GM19239 (cell line): ENCODE results near the gene MEN1.
"Not testable (repeated sequence)": the region's sequence is repeated elsewhere in the genome, so short reads cannot be mapped to it uniquely, and the experiment has no call there.

Source experiments
- DNase-seq: peaks from one replicate; pipeline ENCODE4 v3.0.0; 2011; ENCODE audit warnings: low spot score; ENCODE audit not compliant: insufficient read length
- FAIRE-seq: peaks from 2 replicates; lab custom pipeline; 2011; peaks lifted over from hg19 to GRCh38; lab: Jason Lieb, UNC

MEN1 gene

DNA sequence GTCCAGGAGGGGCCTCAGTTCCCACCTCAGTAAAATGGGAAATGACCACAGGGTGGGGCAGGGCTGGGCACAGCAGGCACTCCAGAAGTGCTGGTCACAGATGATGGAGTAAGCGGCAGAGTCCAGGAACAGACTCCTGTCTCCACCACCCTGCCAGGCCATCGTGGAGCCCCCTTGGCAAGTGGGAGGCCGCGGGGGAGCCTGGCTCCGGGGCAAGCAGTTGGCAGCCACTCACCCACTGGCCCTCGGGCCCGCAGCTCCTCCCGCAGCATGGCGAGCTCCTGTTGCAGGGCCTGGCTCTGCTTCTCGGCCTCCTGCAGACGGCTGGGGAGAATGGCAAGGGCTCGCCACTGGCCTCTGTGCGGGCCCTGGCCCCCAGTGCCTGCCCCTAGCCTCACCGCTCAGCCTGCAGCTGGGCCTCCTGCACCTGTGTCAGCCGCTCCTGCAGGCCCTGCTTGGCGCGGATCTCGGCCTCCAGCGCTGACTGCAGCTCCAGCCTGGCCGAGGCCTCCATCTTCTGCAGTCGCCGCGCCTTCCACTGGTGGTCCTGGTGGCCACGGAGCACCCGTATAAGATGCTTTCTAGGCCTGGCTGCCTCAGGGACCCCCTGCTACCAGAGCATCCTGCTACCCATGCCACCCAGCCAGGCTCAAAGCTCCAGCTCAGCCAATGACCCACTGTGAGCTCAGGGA, 23.8 kb upstream of the MEN1 start:
- FAIRE-seq = no peak

DNA sequence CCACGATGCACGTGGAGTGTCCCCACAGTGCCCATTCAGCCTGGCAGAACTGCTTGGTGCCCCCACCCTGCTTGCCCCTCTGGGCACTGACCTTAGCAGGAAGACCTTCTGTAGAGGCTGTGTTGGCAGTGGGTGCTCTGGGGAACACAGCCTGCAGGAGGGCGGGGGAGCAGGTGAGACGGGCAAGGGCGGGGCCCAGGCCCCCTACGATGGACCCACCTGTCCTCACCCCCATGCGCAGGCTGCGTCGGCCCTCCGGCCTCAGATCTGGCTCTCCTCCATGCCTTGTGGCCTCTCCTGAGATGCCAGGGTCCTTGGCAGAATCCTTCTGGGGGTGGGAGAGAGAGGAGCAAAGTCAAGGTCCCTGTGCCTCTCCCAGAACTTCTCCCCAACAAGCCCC, 23.2 kb upstream of the MEN1 start:
- no peak for DNase-seq
- no peak for FAIRE-seq

More for the DNA sequence above, 23.8 kb upstream of the MEN1 start:
- DNase-seq = no peak

DNA sequence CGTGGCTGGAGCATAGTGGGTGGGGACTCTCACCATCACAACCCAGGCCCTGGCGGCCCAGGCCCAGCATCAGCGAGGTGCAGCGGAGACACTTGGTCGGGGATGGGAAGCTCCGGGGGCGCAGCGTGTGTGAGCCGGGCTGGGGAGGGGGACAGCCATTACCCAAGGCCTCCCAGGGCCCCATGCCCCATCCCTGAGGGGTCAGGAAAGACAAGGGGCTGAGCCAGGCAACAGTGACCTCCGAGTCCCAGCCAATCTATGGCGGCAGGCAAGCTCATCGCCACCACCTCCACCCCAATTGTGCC, 22.8 kb upstream of the MEN1 start:
- DNase-seq (no peak), FAIRE-seq (no peak)

DNA sequence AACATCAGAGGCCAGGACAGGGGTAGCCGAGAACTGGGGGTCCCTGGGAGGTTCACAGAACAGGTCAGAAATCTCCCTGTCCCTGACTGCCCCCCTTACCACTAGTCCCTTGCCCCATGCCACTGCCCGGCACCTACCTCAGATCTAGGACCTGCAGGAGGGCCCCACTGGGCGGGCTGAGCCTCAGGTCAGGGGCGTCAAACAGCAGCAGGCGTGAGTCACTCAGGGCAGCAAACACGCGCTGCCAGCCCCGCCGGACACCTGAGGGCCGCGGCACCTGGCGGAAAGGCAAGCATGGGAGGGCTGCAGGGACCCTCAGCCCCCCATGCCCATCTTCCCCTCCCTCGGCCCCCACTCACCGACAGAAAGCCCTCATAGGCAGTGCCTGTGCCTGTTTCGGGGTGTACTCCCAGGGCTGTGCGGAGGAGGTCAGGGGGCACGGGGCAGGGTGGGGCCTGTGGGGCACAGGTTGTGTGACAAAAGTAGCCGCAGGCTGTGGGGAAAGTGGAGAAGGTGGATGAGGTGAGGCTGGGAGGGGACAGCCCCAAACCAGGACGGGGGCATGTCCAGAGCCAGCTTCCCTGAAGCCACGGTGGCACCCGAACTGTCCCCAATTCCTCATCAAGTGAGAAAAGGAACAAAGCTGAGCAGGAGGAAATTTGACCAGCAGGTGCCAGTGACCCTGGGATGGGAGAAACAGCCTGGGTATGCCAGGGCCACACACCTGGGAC, 22.3 kb upstream of the MEN1 start:
- FAIRE-seq = no peak
- DNase-seq = no peak

DNA sequence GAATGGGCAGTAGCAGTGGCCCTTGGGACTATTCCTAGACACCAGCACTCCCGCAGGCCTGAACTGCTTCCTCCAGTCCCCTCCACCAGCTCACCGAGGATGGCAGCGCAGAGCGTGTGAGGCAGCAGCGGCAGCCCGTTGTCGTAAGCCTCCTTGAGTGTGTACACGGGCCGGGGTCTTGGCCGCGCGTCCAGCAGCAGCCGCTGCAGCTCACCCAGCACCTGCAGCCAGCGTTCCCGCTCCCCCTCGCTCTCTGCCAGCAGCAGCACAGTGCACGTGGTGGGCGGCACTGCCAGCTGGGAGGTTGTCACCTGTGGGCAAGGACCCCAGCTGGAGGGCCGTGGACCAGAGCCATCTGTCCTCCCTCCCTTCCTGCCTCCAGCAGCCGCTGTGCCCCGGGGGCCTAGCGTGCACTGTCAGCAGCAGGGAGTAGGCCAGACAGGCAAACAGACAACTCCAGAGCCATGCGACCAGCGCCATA, 21.1 kb upstream of the MEN1 start:
- FAIRE-seq (no peak), DNase-seq (no peak)

DNA sequence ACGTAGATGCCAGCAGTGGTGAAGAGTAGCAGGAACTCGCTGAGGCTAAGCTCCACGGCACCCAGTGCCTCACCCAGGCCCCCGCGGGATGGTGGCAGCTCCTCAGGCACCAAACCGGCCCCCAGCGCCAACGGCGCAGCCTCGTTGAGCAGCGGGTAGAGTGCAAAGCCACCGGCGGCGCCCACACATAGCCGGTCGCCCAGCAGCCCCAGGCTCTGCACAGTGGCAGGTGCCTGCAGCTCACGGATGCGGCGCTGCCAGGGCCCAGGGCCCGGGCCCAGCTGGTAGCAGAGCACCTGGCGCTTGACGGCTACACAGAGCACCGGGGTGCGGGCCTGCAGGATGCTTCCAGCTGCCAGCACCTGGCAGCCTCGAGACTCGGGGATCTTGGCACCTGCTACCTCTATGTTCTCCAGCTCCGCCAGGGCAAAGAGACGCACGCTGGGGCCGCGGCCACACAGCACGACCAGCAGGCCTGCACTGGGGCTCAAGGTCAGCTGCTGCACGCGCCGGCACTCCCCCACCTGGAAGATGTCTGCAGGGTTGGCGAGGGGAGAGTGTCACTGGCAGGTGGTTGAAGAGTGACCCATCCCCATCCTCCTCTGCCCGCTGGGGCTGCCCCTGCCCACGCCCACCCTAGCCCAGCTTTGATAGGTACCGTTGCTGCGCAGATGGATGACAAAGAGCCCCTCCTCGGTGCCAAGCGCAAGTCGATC, 19.3 kb upstream of the MEN1 start:
- DNase-seq = no peak
- no peak for FAIRE-seq

DNA sequence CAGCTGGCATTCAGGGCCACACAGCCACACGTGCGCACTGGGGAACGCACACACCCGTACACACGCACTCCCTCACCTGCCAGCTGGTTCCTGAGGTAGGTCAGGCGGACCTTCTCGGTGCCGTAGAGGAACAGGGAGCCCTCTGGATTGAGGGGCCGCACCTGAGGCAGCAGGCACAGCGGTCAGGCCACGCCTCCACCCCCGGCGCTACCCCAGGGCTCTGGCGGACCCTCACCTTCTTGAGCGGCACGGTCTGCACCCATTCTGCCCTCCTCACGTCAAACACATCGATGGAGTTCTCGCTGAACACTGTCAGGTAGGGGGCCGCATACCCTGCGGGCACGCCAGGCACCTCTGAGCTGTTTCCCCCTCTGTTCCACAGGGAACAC, 17.1 kb upstream of the MEN1 start:
- DNase-seq = no peak
- FAIRE-seq = no peak

DNA sequence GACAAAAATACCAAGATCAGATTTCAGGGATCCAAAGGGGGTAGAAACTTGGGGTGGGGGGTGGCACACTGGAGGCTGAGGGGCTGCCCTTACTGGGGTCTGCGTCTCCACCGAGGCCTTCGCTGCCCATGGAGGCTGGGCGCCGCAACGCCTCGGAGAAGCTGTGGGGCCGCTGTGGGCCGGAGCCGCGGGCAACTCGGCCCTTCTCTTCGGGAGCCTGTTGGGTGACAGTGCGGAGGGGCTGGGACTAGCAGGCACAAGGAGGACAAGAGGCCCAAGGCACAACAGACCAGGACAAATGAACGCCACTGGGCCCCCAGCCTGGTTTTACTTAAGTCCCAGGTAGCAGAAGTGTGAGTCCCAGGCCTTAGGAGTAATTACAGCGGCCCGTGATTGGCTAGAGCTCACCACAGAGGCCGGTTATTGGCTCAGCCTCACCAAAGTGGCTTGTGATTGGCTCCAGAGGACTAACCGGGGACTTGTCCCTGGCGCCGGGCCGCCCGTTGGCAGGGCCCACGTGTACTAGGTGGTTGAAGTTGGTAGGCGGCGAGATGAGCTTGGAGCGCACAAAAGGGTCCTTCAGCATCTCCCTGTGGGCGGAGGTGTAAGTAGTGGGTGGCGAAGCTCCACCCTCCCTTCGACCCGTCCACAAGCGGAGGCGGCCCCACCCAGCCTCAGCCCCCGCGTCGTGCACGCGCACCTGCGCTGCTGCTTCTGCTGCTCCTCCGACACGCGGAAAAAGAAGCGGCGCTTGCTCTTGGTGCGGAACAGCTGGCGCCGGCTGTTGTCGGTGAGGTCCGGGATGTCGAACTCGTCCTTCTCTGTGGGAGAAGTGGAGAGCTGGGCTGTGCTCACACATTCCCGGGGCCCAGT, 16.5 kb upstream of the MEN1 start:
- no peak for FAIRE-seq

DNA sequence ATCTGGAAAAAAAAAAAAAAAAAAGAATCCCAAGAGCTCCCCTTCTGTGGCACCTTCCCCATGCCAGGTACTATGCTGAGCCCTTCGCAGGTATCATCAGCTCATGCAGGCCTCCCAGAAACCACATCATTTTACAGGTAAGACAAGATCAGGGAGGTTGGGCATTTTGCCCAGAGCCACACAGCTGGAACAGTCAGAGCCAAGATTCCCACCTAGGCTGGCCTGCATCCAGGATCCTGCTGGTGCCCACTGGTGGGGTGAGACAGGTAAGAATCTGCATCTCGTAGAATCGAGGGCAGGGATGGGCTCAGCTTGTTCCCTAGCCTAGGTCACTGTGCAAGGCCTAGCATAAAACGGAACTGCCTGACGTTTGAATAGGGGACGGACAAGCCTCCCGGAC, 15.7 kb upstream of the MEN1 start:
- FAIRE-seq (no peak), DNase-seq (no peak)

More for the DNA sequence above, 16.5 kb upstream of the MEN1 start:
- no peak for DNase-seq

DNA sequence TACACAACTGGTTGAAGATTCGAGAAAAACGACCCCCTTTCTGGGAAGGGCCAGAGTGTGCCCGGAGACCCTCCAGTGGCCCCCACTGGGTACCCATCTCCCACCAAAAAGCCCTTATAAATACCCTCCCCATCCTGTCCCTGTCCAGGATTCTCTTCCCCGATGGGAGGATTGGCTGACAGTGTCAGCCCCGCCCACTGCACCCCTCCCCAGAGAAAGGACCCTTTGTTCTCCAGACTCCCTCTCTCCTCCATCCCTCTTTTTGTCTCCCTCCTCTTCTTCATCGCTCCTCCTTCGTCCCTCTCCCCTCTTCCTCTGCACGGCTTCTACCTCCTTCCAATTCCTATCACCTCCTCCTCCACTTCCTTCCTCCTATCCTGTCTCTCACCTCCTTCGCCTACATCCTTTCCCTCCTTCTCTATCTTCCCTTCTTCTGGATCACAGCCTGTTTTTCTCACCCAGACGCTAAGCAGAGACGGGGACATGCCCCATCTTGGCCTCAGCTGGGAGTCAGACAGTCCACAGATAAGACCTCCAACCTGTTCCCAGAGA, 13.3 kb upstream of the MEN1 start:
- no peak for FAIRE-seq
- DNase-seq = no peak

DNA sequence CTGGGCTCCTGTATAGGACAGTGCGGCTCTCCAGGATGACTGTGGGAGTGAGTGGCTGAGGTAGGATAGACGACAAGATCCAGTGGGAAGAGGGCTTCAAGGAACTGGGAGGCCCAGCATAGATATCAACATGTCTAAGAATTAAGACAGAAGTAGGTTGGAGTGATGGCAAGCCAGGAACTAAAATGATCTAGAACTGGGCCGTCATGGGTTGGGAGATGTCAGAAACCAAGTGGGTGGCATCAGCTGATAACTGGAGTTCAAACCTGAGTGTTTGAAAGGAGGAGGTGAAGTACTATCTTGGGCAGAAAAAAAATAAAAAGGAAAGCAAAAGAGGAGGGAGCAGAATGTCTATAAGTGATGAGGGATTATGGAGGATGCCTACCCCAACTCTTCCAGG, 7.1 kb upstream of the MEN1 start:
- DNase-seq (no peak), FAIRE-seq (no peak)

DNA sequence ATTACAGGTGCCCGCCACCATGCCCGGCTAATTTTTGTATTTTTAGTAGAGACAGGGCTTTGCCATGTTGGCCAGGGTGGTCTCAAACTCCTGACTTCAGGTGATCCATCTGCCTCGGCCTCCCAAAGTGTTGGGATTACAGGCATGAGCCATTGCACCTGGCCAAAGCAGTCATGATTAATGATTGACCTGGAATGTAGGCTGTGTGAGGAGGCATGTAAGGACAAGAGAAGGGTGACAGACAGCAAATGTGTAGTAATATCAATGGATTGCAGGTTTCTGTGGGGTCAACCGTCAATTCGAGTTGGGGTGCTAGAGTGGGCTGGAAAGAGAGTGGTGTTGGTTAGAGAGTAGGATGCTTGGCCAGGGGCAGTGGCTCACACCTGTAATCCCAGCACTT, 5.1 kb upstream of the MEN1 start:
- DNase-seq = not testable (repeated sequence)
- FAIRE-seq = peak; percentile 39

DNA sequence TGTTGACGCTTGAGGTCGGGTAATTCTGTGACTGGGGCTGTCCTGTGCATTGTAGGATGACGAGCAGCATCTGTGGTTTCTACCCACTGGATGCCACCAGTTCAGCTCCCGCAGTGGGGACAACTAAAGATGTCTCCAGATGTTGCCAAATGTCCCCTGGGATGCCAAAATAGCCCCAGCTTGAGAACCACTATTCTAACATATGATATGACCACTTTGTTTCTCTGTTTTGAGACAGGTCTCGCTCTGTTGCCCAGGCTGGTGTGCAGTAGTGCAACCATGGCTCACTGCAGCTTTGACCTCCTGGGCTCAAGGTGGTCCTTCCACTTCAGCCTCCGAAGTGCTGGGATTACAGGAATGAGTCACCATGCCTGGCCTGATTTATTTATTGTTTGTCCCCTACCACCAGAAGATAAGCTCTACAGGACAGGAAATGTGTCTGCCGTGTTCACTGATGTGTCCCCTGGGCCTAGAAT, 4.4 kb upstream of the MEN1 start:
- FAIRE-seq (peak; percentile 89), DNase-seq (no peak)

DNA sequence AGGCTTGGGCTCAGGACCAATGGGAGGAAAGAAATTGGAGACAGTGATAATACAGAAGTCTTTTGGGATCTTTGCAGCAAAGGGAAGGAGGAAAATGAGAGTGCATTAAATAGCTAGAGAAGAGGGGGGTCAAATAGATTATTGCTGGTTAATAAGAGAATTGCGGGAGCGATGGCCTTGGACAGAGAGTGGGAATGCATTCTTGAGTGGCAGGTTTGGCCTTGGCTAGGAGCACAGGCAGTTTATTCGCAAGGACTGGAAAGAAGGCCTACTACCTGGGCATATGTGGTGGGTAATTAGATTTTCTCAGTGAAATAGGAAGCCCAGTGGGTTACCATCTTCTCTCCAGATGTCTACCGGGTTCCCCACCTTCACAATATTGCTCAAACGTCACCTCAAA, 3.5 kb upstream of the MEN1 start:
- FAIRE-seq (no peak), DNase-seq (no peak)

DNA sequence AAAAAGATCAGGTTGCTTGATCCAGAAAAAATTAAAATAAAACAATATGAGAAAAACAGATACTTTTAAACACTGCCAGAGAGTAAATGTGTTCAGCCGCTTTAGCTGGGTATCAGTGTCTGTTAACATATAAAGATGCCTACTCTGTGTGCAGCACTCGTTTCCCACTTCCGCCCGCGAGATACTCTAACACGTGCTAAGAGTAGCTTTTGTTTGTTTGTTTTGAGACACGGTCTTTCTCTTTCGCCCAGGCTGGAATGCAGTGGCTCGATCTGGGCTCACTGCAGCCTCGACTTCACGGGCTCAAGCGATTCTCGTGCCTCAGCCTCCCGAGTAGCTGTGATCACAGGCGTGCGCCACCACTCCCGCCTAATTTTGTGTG, 531 bp upstream of the MEN1 start:
- DNase-seq (no peak), FAIRE-seq (no peak)

DNA sequence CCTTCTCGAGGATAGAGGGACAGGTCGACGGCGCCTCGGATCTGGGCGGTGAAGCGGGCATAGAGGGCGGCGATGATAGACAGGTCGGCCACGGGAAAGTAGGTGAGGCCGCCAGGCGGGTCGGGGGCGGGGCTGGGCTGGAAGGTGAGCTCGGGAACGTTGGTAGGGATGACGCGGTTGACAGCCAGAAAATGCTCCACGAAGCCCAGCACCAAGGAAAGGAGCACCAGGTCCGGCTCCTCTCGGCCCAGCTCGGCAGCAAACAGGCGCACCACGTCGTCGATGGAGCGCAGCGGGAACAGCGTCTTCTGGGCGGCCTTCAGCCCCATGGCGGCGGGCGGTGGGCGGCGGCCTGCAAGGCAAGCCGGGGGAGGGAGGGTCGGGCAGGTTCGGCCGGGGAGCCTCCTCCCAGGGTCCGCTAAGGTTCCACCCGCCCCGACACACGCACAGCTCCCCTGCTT, 540 bp downstream of the MEN1 start:
- DNase-seq (no peak), FAIRE-seq (no peak)

DNA sequence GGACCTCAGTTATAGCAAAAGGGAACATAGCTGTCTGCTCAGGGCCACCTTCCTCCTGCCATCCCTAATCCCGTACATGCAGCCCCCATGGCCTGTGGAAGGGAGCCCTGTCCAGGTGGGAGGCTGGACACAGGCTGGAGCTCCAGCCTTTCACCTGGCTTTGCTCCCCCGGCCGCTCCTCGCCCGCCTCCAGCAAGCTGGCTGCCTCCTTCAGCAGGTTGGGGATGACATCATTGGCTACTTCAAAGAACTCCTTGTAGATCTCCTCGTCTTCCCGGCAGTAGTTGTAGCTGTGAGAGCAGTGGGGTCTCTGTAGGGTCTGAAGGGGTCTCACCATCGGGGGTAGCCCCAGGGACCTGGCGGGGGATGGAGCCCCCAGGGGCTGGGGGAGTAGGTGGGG, 4.9 kb downstream of the MEN1 start:
- DNase-seq (no peak), FAIRE-seq (no peak)

DNA sequence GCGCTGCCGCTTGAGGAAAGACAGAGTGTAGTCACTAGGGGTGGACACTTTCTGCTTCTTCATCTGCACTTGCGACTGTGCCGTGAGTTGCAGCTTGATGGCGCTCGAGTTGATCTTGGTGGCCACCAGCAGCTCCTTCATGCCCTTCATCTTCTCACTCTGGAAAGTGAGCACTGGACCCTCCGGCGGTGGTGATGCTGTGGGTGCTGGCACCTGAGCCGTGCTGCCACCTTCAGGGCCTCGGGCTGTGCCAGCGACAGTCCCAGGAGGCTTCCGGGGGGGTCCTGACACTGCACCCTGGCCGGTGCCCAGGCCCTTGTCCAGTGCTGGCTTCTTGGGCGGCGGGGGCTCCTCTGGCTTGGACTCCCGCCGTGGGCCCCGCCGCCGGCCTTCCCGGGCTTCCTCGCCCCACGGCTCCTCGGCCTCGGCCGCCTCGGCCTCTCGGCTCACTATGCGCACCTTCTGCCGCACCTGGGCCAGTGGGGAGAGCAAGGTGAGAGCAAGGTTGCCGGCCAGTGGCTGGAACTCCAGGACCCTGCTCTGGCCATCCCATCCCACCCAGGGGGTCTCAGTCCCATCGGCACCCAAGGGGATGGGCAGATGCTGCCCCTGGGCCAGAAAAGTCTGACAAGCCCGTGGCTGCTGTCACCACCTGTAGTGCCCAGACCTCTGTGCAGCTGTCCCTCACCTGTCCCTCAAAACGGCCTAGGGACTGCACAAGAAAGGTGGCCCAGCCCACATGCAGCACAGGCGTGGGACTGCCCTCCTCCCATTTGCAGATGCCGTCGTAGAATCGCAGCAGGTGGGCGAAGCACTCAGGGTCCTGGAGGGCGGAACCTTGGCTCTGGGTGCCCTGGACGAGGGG, 5.8 kb downstream of the MEN1 start:
- no peak for FAIRE-seq
- no peak for DNase-seq

DNA sequence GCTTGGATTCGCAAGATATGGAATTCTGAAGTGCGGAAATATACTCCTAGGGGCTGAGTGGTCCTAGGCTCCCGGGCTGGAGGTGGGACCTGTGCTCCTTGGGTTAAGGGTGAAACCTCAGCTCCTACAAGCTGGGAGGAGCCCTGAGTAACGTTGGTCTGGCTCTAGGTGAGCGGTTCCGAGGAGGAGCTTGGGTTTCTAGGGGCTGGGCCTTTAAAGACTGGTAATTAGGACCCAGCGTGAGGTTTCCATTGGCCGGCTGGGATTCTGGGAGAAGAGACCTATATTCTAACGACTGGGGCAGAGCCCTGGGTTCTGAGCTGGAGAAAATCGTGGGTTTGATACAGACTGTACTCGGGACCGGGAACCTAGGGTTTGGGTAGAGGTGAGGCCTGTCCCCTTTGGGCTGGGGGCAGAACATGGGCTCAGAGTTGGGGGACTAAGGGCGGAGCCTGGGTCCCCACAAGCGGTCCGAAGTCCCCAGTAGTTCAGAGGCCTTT, 6.5 kb downstream of the MEN1 start:
- no peak for FAIRE-seq
- no peak for DNase-seq
